ENCODE measurements around the gene ARV1.
A peak's percentile ranks its signal among the peaks of the same experiment; 100 is the strongest.

Gene ARV1

GRCh38 chr1:231036416-231036815 is 57.5 kb downstream of the ARV1 start:
- Histone ChIP-seq H4K8ac (ENCODE audit: low read depth, low read length) (no peak overlapping the region), H3K56ac (ENCODE audit: low read length) (no peak overlapping the region), H3K23ac (ENCODE audit: low read length) (no peak overlapping the region), H3K18ac (ENCODE audit: low read length) (peak overlapping the region; percentile 3), H2BK5ac (ENCODE audit: low read length) (no peak overlapping the region), H2BK120ac (ENCODE audit: low read depth, low read length) (no peak overlapping the region), H2BK15ac (replicated peaks; ENCODE audit: low read depth) (no peak overlapping the region), H3K79me1 (ENCODE audit: low read length) (peaks cover 9% of the 10 kb centered on the region), H3K9ac (ENCODE audit: low read length) (no peak overlapping the region), H3K4me2 (ENCODE audit: low read length) (no peak overlapping the region), H2AK5ac (ENCODE audit: low read length) (no peak overlapping the region), H3K36me3 (ENCODE audit: control insufficient read depth, insufficient read depth, low read length) (no peaks in the 10 kb centered on the region), H3K27me3 (ENCODE audit: insufficient read depth, low read length, poor library complexity) (no peaks in the 10 kb centered on the region), H3K79me2 (ENCODE audit: control insufficient read depth, insufficient read depth, low read length) (peaks cover 6% of the 10 kb centered on the region), H3K4me3 (ENCODE audit: low read length) (no peak overlapping the region), H3K27ac (ENCODE audit: low read depth, low read length) (no peak overlapping the region), H3K4me1 (ENCODE audit: control insufficient read depth, low read depth, low read length) (peaks cover 10% of the 10 kb centered on the region), H3K4ac (ENCODE audit: low read depth, low read length) (no peak overlapping the region), H4K5ac (ENCODE audit: low read length) (no peak overlapping the region)
- no peak for DNase-seq
- WGBS (ENCODE audit: extremely low coverage, insufficient coverage, low lambda C conversion rate): no CpG with 5 or more reads among the region's 5 CpGs

DNA sequence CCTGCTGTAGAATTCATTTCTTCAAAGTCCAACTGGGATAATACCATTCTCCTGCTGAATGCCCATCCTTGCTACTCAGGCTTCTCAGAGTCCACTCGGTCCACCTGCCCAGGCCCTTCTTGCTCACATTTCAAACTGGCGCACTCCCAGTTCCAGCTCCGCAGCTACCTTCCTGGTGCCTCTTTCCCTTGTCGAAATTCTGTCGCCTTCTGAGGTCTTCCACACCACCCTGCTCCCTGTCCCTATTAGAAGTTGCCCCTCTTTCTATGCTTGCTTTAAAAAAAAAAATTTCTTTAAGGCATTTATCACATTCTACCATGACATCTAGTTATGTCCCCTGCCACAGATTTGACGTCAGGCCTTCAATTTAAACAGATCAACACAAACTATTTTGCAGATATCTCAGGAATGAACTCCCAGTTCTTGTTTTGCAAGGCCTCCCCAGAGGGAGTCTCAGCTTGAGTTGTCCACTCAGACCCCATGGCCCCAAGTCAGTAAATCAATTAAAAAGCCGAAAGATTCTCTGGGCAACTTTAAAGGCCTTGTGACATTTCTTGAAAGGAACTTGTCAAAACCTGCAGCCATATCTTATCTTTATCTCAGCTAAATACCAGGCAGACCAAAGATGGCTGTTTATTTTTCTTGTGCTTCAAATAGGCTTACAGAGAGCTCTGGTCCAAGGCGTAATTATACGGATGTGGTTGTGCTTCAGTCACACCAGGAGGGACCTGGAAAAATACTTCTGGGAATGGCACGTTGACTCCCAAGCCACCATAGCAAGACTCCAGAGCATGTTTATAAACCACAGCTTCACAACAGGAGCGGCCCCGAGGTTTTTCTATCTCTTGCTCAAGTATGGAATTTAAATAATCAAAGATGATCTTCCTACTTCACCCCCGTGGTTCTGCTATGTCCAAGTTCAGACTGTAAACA is 59.0 kb downstream of the ARV1 start:
- Histone ChIP-seq H3K56ac (ENCODE audit: low read length) (no peak overlapping the region), H2AK5ac (ENCODE audit: low read length) (no peak overlapping the region), H4K8ac (ENCODE audit: low read depth, low read length) (no peak overlapping the region), H3K4me1 (ENCODE audit: control insufficient read depth, low read depth, low read length) (peaks cover 10% of the 10 kb centered on the region), H3K23ac (ENCODE audit: low read length) (no peak overlapping the region), H3K4ac (ENCODE audit: low read depth, low read length) (peak overlapping the region; percentile 41), H3K4me3 (ENCODE audit: low read length) (no peak overlapping the region), H3K36me3 (ENCODE audit: control insufficient read depth, insufficient read depth, low read length) (no peaks in the 10 kb centered on the region), H3K27me3 (ENCODE audit: insufficient read depth, low read length, poor library complexity) (no peaks in the 10 kb centered on the region), H3K18ac (ENCODE audit: low read length) (peak overlapping the region; percentile 5), H3K79me1 (ENCODE audit: low read length) (peaks cover 7% of the 10 kb centered on the region), H3K9ac (ENCODE audit: low read length) (no peak overlapping the region), H4K5ac (ENCODE audit: low read length) (no peak overlapping the region), H3K79me2 (ENCODE audit: control insufficient read depth, insufficient read depth, low read length) (peaks cover 6% of the 10 kb centered on the region), H2BK120ac (ENCODE audit: low read depth, low read length) (no peak overlapping the region), H3K27ac (ENCODE audit: low read depth, low read length) (peak overlapping the region; percentile 18), H2BK15ac (replicated peaks; ENCODE audit: low read depth) (no peak overlapping the region), H3K4me2 (ENCODE audit: low read length) (peak overlapping the region; percentile 5), H2BK5ac (ENCODE audit: low read length) (no peak overlapping the region)
- DNase-seq: peak; percentile 93
- no CpG with 5 or more reads among the region's 13 CpGs for WGBS (ENCODE audit: extremely low coverage, insufficient coverage, low lambda C conversion rate)

GRCh38 chr1:231039161-231040018 is 60.5 kb downstream of the ARV1 start:
- Histone ChIP-seq H3K4me3 (ENCODE audit: low read length) (peak overlapping the region; percentile 51), H2BK5ac (ENCODE audit: low read length) (no peak overlapping the region), H3K4ac (ENCODE audit: low read depth, low read length) (peak overlapping the region; percentile 73), H4K8ac (ENCODE audit: low read depth, low read length) (no peak overlapping the region), H3K27ac (ENCODE audit: low read depth, low read length) (peak overlapping the region; percentile 2), H4K5ac (ENCODE audit: low read length) (no peak overlapping the region), H3K18ac (ENCODE audit: low read length) (peak overlapping the region; percentile 97), H3K79me1 (ENCODE audit: low read length) (peaks cover 4% of the 10 kb centered on the region), H3K79me2 (ENCODE audit: control insufficient read depth, insufficient read depth, low read length) (peaks cover 6% of the 10 kb centered on the region), H2BK15ac (replicated peaks; ENCODE audit: low read depth) (no peak overlapping the region), H2AK5ac (ENCODE audit: low read length) (no peak overlapping the region), H3K9ac (ENCODE audit: low read length) (peak overlapping the region; percentile 54), H3K56ac (ENCODE audit: low read length) (peak overlapping the region; percentile 76), H3K4me2 (ENCODE audit: low read length) (peak overlapping the region; percentile 14), H3K27me3 (ENCODE audit: insufficient read depth, low read length, poor library complexity) (no peaks in the 10 kb centered on the region), H3K23ac (ENCODE audit: low read length) (no peak overlapping the region), H2BK120ac (ENCODE audit: low read depth, low read length) (peak overlapping the region; percentile 16), H3K36me3 (ENCODE audit: control insufficient read depth, insufficient read depth, low read length) (no peaks in the 10 kb centered on the region), H3K4me1 (ENCODE audit: control insufficient read depth, low read depth, low read length) (peaks cover 10% of the 10 kb centered on the region)
- DNase-seq: peak; percentile 68
- no CpG with 5 or more reads among the region's 91 CpGs for WGBS (ENCODE audit: extremely low coverage, insufficient coverage, low lambda C conversion rate)

- H3K36me3 ChIP-seq (ENCODE audit: control insufficient read depth, insufficient read depth, low read length): no peaks in the 10 kb centered on the region
- peak within 1 kb of the TSS; percentile 55 for H3K4me3 ChIP-seq (ENCODE audit: low read length)
- H4K8ac ChIP-seq (ENCODE audit: low read depth, low read length): no peak within 1 kb of the TSS
- WGBS (ENCODE audit: extremely low coverage, insufficient coverage, low lambda C conversion rate): no CpG with 5 or more reads among the region's 82 CpGs
- H4K5ac ChIP-seq (ENCODE audit: low read length): no peak within 1 kb of the TSS
- H3K79me2 ChIP-seq (ENCODE audit: control insufficient read depth, insufficient read depth, low read length): peaks cover 6% of the 10 kb centered on the region
- H2BK5ac ChIP-seq (ENCODE audit: low read length): no peak within 1 kb of the TSS
- peaks cover 4% of the 10 kb centered on the region for H3K79me1 ChIP-seq (ENCODE audit: low read length)
- peak within 1 kb of the TSS; percentile 73 for H3K4ac ChIP-seq (ENCODE audit: low read depth, low read length)
- peak within 1 kb of the TSS; percentile 77 for H3K9ac ChIP-seq (ENCODE audit: low read length)
- peak within 1 kb of the TSS; percentile 75 for H3K4me2 ChIP-seq (ENCODE audit: low read length)
- H3K27me3 ChIP-seq (ENCODE audit: insufficient read depth, low read length, poor library complexity): peaks cover 2% of the 10 kb centered on the region
- H2BK15ac ChIP-seq (replicated peaks; ENCODE audit: low read depth): no peak within 1 kb of the TSS
- peak; percentile 23 for DNase-seq
- no peak within 1 kb of the TSS for H2AK5ac ChIP-seq (ENCODE audit: low read length)
- H3K4me1 ChIP-seq (ENCODE audit: control insufficient read depth, low read depth, low read length): peaks cover 8% of the 10 kb centered on the region
- peak within 1 kb of the TSS; percentile 90 for H3K56ac ChIP-seq (ENCODE audit: low read length)
- H3K23ac ChIP-seq (ENCODE audit: low read length): no peak within 1 kb of the TSS
- peak within 1 kb of the TSS; percentile 2 for H3K27ac ChIP-seq (ENCODE audit: low read depth, low read length)
- peak within 1 kb of the TSS; percentile 97 for H3K18ac ChIP-seq (ENCODE audit: low read length)
- peak within 1 kb of the TSS; percentile 16 for H2BK120ac ChIP-seq (ENCODE audit: low read depth, low read length)
Observed at GRCh38 chr1:231040019-231040799, 61.3 kb downstream of the ARV1 start, which contains the start of gene FAM89A. Gene FAM89A (minus strand): TSS chr1:231040254. CDS start chr1:231040211, 43 bp downstream.

All from mesendoderm (in vitro differentiated cells).